Globus pallidus (tissue), 1 donor: ENCODE results near the gene WDFY2.

Experiments
- DNase-seq: peaks from one replicate; pipeline ENCODE4 v3.0.0-alpha.2; 2015; ENCODE audit warnings: low spot score

Gene WDFY2

DNA sequence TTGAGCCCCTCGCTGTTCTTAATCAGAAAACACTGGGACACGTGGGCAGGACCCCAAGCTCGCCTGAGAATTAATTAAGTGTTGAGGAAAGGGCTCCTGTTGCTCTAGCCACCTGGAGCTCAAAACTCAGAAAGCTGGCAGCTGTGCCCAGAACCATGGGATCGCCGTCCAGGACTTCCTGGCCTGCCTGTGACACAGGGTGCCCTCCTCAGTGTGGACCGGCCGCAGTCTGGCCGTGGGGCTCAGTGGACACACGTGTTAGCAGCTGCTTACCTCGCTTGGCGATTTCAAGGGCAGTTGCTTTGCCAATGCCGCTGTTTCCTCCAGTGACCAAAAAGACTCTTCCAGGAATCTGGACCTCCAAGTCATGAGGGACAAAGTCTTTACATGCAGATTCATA lies 215.0 kb downstream of the WDFY2 start:
- no peak for DNase-seq

DNA sequence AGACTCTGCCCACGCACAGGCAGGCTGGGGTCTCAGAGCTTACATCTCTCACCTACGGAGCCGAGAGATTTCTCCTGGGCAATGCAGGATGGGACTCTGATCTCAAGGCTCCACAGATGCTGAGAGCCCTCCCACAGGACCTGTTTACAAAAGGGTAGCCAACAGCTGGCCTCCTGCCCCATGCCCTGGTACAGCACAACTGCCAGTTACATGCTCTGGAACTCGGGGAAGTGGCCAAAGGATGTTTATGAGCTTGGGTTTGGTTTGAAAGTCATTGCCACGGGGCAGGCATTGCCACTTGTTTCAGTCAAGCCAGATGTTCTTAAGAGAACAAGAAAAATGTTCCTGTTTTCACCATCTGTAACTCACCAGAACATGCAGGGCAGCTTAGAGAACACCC lies 216.2 kb downstream of the WDFY2 start:
- DNase-seq, result no peak

DNA sequence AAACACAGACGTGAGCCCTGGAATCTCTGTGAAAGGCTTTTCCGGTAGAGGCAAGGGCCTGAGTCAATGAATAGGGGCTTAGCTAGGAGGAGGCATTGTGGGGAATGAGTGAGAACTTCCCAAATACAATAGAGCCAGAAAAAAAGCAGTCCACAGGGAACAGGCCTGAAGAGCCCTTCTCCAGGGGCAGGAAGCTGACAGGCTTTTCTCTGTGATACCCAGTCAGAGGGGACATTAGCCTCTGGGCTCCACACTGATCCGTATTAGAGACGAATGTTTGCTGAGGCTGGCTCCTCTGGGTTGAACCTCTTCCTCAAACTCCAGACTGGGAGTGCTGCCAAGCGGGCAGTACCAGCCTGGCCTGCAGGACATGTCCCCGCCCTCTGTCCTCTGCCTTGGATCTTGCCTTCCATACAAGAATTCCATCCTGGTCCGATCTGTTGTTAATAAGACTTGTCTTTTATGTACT lies 217.4 kb downstream of the WDFY2 start:
- DNase-seq, result peak; percentile 87

DNA sequence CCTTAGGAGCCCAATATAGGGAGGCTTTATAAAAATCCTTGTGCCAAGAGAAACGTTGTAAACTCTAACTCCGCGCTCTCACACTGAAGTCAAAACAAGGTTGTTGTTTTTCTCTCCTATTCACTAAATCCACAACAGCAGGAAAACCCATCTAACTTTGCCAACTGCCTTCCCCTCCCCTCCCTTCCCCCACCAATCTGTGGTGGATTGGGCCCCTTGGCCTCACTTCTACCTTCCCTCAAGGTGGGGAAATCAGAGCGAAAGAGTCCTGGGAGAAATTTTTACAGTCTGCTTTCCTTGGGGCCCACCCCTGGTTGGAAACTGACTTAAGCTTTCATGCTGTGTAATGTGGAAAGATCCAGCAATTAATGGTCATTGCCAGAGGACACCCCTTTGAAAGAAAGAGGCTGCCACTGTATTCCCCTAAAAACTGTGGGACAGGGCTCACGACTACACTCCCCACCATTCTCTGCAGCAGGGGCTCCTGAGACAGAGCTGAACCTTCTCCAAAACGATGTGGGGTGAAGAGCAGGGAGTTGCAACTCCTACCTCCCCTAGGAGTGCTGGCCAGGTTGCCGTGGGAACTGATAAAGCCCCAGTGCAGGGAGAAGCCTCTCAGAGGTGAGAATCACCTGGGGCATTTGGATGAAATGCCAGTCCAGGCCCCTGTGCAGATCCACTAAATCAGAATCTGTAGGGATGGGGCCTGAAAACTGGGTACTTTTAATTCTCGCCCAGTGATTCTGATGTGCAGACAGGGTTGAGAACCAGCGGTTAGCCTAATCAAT lies 218.6 kb downstream of the WDFY2 start:
- peak; percentile 43 for DNase-seq

DNA sequence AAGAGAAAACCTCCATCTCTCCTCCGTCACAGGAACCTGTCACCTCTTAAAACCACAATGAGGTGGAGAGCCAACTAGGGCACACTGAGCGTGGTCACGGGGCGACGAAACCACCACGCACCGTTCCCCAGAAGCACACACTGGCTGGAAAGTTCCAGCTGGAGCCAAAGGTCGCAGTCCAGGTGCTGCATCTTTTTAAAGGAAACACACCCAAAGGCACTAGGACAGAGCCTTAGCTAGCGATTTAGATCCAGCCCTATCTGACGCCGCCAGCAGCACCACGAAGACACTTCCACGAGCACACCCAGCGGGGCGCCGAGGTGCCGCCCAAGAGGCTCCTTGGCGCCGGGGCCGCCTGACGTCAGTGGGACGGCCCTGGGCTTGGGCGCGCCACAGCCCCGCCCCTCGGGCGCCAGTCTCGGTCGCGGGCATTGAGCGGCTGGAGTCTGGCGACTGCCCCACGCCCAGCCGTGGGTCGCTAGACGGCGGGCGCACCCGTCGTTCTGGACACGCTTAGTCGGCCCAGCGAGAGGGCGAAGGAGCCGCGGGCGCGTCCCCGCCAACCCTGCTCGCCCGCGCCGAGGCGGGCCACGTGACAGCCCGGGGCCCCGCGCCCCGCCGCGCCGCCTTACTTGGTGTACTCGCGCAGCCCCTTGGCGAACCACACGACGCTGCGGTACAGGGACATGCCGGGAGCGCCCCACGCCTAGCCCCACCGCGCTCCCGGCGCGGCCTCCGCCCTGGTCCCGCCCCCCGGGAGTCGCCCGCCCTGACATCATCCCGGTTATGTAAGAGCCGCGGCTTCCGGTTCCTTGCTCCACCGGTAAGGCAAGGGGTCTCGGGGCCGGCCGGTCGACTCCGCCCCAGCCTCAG lies 219.4 kb downstream of the WDFY2 start, which contains the start of gene DHRS12:
DHRS12 (minus strand) TSS at position 742 of the 873 bp plus-strand sequence. CDS start 4,504 bp downstream, outside the sequence.
- DNase-seq, result peak; percentile 91

DNA sequence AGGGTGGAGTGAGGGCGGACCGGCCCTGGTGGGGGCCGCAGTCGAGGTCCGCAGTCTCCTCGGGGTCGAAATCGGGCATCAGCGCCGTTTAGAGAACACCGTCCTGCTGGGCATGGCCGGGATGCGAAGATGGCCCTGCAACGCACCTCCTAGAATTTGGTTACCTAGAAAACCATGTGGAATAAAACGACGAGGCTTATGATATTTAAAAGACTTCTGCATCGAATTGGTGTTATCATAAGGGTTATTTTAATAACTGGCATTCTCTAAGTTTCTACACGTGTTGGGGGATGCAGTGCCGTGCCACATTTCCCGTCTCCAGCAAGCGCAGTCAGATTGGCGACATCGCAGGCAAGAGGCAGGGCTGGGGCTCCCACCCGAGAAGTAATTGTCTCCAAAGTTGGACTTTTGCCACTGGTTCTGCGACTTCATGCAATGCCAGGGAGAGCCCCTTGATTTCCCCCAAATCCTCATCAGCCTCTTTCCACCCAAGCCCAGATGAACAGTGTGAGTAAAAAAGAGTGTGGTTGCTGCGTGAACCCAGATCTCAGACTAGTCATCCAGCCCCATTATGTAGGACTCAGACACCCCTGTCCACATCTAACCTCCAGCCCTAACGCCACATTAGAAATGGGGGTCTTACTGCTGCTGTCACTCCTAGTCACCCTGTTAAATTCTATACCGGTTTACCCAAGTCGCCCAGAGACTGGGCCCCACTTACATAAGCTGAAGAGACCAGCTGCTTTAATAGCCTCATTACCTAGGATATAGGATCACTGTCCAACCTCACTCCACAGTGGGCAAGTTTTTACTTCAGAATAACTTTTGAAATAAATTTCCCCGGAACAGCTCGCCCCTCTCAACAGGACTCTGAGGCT lies 220.3 kb downstream of the WDFY2 start:
- peak; percentile 70 for DNase-seq

DNA sequence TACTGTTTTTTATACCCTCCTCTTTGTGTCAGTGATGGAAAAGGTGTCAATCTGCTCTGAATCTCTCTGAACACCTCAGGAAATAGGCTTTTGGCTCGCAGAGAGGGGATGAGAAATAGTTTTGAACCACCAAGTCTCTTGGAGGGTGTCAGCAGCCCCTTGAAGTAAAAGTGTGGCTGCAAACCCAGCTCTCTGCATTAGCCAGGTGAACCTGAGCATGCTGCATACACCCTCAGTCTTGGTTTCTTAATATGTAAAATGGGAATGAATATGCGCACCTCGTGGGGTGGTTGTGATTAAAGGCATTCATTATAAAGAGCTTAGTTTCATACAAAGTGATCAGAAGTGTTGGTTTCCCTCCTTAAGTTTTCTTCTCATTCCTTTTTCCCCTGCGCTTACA lies 221.1 kb downstream of the WDFY2 start:
- no peak for DNase-seq

DNA sequence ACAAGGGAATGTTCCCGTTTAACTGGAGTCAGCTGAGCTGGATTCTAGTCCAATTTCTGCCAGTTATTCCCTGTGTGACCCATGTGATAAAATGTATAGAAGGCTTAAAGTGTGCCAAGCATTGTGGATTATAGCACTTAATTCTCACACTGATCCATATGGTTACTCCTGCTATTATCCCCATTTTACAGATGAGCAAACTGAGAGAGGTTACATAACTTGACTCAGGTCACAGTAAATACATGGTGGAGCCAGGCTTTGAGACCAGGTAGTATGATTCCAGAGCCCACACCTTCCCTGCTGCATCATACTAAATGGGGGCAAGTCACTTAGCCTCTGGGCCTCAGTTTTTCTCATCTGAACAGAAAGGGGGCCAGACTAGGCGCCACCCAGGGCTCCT lies 221.7 kb downstream of the WDFY2 start:
- no peak for DNase-seq

DNA sequence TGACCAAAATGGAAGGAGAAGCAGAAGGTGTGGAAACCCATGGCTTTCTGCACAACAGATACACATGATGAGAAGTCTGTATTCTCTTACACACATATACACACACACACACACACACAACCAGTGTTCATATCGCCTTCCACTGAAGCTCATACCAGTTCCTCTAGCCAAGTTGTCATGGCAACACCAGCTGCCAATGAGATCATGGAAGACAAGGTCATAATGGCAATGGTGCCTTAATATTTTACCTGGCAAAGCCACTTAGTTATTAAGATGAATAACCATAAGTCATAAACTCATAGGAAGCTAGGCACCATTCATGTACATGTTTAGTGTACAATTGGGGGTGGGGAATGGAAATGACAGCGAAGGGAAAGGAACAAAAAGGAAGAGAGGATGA lies 222.3 kb downstream of the WDFY2 start:
- DNase-seq, result no peak

DNA sequence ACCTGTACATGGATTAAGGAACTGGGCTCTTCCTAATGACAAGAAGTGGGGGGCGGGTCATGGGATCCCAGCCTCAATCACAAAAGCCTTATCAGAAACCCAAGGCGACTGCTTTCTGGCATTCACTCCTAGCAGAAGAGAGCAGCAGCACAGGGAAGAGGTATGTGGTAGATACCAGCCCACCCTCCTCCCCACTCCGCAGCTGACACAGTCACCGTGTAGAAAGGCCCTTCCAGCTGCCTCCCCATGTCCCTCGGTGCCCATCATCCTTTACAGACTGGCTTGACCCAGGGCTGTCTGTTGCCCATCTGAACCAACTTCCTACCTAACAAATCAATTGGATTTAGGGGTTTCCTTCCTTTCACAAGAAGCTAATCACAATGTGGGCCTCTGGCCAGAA lies 222.8 kb downstream of the WDFY2 start:
- DNase-seq, result no peak

DNA sequence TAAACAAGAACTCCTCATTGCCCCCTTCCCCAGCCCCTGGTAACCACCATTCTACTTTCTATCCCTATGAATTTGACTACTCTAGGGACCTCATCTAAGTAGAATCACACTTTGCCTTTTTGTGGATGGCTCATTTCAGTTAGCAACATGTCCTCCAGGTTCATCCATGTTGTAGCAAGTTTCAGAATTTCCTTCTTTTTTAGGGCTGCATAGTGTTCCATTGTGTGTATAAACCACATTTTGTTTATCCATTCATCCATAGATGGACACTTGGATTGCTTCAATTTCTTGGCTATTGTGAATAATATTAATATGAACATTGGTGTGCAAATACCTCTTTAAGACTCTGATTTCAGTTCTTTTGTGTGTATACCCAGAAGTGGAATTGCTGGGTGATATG lies 224.5 kb downstream of the WDFY2 start:
- DNase-seq, result no peak

DNA sequence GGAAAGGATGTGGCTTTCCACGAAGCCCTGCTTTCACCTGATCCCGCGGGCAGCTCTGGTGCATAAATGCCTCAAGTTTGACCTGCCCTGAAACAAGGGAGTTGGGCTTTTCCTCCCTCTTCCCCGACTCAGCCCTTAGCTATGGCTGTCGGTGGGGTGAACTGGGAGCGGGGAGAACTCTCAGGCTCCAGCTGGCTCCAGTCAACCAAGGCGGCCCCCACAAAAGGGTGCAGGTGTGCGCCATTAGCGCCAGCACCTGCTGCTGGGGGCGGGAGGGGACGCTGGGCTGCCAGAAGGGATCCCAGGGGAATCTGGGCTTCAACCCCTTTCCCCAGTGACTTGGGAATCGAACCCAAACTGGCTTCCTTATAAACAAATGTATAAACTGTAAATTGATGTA lies 226.8 kb downstream of the WDFY2 start:
- no peak for DNase-seq

DNA sequence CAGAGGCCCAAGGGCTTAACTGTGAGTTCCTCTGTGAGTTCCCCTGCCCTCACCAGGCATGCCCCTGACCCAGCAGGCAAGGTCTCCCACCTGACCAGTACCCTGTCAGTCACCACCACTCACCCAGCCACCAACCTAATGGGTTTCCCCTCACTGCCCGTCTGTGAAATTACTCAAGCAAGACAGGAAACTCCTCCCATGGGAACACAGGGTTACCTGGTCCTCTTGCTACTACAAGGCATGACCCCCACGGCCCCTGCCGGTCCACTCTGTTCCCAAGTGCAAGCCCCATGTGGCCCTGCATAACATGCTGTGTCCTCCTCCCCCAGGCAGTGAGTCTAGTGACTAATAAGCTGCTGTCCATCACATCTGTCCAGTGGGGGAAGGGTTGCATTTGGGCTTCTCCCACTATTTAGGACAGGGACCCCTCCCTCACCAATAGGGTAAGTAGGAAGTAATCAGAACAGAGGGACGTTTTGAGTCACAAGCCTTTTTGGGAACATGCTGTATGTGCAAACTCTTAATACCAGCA lies 227.7 kb downstream of the WDFY2 start:
- DNase-seq, result no peak

DNA sequence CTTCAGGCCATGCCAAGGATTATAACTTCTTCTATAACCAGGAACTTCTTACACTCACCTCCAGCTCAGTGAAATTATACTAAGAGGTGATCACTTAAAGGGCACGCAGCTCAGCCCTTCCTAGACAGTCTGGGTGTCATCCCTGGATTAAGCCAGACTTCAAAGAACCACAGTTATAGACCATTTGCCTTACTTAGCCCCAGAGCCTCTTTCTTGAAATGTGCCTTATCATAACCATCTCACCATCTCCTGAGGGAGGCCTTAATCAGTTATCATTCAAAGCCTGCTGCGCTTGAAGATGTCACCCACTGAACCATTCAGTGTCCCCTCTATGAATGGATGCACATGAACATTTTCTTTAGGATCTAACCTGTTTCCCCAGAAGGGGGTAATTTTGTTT lies 229.8 kb downstream of the WDFY2 start:
- no peak for DNase-seq

DNA sequence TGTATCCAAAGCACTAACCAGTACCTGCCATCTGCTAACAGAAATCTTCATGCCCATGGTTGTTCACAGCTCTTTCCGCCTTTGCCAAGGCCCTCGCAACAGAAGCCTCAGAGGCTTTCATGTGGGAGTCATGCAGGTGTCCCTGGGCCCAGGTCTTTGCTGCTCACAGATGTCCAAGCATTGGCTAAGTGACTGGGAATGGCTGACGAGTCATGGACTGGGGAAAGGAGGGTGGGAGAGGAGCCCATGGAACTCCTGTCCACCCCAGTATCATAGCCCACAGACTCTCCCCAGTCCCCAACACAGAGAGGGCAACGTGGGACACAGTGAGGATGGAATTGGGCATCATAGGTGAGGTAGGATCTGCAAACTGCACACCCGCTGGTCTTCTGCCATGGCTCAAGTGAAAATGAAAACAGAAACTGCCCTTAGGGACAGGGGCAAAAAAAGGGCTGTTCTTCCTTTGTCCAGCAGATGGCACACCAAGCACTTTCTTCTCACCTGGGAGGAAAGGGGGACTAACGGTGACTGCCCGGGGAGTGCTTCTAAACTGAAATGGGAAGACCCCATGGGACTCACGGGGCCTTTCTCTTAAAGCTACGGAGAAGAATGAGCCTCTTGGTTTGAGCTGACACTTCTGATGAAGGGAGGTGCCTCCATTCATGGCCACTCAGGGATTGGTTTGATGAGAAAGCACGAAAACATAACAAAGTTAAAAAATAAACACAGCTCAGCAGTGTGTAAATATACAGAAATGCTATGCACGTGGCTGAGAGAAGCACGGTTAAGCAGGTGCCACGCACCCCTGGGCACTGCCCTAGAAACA lies 230.8 kb downstream of the WDFY2 start:
- peak; percentile 43 for DNase-seq

DNA sequence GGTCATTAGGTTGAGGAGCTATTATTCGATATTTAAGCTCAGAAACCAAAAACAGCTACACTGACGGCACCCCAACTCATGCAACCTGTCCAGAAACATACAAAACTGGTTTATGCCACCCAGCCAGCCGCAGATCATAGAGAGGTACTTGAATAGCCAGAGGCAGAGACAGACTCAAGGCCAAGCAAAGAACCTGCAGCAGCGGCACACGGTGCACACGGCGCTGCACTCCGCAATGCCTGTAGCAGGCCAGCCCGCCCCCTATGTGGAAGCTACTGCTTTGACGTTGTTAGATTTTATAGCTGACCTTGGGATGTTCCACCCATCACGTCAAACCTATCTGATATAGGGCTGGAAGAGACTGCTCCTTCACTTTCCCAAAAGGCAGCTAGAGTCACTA lies 231.6 kb downstream of the WDFY2 start:
- no peak for DNase-seq

DNA sequence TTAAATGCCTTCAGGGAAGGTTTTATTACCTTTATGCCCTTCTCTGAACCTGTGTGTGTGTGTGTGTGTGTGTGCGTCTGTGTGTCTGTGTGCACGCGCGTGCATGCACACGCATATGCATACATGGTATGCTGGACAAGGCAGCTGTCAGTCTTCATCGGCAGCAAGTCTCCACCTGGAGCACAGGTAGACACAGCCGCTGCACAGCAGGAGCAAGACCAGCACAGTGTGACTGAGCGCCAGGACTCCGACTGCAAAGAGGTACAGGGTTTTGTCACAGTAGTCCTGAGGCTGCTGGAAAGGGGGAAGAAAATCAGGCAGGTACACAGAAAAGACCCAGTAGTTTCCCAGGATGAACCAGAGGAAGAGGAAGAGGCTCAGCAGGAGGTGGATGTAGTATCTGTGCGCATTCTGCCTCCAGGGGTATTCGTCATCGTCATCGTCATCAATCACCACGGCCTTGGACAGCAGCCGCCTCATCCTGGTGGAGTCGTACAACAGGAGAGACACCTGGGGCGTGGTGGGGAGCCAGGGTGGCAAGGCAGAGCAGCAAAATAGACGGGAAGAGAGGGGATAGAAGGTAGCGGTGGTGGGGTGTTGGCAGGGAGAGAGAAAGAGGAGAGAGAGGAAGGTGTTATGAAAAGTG lies 232.5 kb downstream of the WDFY2 start:
- DNase-seq, result no peak
